Measurements from ENCODE around the gene KCNIP4.

Gene KCNIP4

GRCh38 chr4:21901831-21902230, 46.7 kb downstream of the KCNIP4 start:
- in situ Hi-C loops (cut with HindIII; ENCODE audit: low sequenced_read_pairs): no loop called here

- in situ Hi-C loops (cut with HindIII; ENCODE audit: low sequenced_read_pairs): no loop called here
These were observed 47.3 kb downstream of the KCNIP4 start for GRCh38 chr4:21901281-21901680.

GRCh38 chr4:21900211-21900610, 48.4 kb downstream of the KCNIP4 start:
- in situ Hi-C loops (cut with HindIII; ENCODE audit: low sequenced_read_pairs): no loop called here

- in situ Hi-C loops (cut with HindIII; ENCODE audit: low sequenced_read_pairs): no loop called here
These were observed 50.5 kb downstream of the KCNIP4 start for GRCh38 chr4:21898101-21898500.

GRCh38 chr4:21896767-21897166, 51.8 kb downstream of the KCNIP4 start:
- in situ Hi-C loops (cut with HindIII; ENCODE audit: low sequenced_read_pairs): no loop called here

- in situ Hi-C loops (cut with HindIII; ENCODE audit: low sequenced_read_pairs): no loop called here
These were observed 55.4 kb downstream of the KCNIP4 start for GRCh38 chr4:21893136-21893535.

- in situ Hi-C loops (cut with HindIII; ENCODE audit: low sequenced_read_pairs): no loop called here
These were observed 58.3 kb downstream of the KCNIP4 start for GRCh38 chr4:21890231-21890630.

GRCh38 chr4:21888195-21888976, 60.2 kb downstream of the KCNIP4 start:
- in situ Hi-C loops (cut with HindIII; ENCODE audit: low sequenced_read_pairs): no loop called here

- in situ Hi-C loops (cut with HindIII; ENCODE audit: low sequenced_read_pairs): no loop called here
These were observed 61.1 kb downstream of the KCNIP4 start for GRCh38 chr4:21887481-21887880.

GRCh38 chr4:21885770-21886169, 62.8 kb downstream of the KCNIP4 start:
- in situ Hi-C loops (cut with HindIII; ENCODE audit: low sequenced_read_pairs): no loop called here

- in situ Hi-C loops (cut with HindIII; ENCODE audit: low sequenced_read_pairs): no loop called here
These were observed 63.3 kb downstream of the KCNIP4 start for GRCh38 chr4:21885241-21885640.

GRCh38 chr4:21884615-21885014, 64.0 kb downstream of the KCNIP4 start:
- in situ Hi-C loops (cut with HindIII; ENCODE audit: low sequenced_read_pairs): no loop called here

- in situ Hi-C loops (cut with HindIII; ENCODE audit: low sequenced_read_pairs): no loop called here
These were observed 66.3 kb downstream of the KCNIP4 start for GRCh38 chr4:21882051-21882839.

- in situ Hi-C loops (cut with HindIII; ENCODE audit: low sequenced_read_pairs): no loop called here
These were observed 69.4 kb downstream of the KCNIP4 start for GRCh38 chr4:21879187-21879586.

GRCh38 chr4:21876711-21877110, 71.9 kb downstream of the KCNIP4 start:
- in situ Hi-C loops (cut with HindIII; ENCODE audit: low sequenced_read_pairs): no loop called here

- in situ Hi-C loops (cut with HindIII; ENCODE audit: low sequenced_read_pairs): no loop called here
These were observed 75.4 kb downstream of the KCNIP4 start for GRCh38 chr4:21873145-21873544.

- in situ Hi-C loops (cut with HindIII; ENCODE audit: low sequenced_read_pairs): no loop called here
These were observed 76.5 kb downstream of the KCNIP4 start for GRCh38 chr4:21872101-21872500.

- in situ Hi-C loops (cut with HindIII; ENCODE audit: low sequenced_read_pairs): no loop called here
These were observed 78.4 kb downstream of the KCNIP4 start for GRCh38 chr4:21869978-21870745.

- in situ Hi-C loops (cut with HindIII; ENCODE audit: low sequenced_read_pairs): no loop called here
These were observed 83.9 kb downstream of the KCNIP4 start for GRCh38 chr4:21864686-21865085.

- in situ Hi-C loops (cut with HindIII; ENCODE audit: low sequenced_read_pairs): no loop called here
These were observed 85.7 kb downstream of the KCNIP4 start for GRCh38 chr4:21862917-21863316.

GRCh38 chr4:21858971-21859370, 89.6 kb downstream of the KCNIP4 start:
- in situ Hi-C loops (cut with HindIII; ENCODE audit: low sequenced_read_pairs): no loop called here

Measured in DLD1 (cell line).